Left kidney (tissue), 2 donors: ENCODE results near the gene MICB. TPM values are rescaled to one million over a fixed set of nuclear protein-coding genes. Genes with fewer than 3 reads are reported as not detected.
A peak's percentile ranks its signal among the peaks of the same experiment; 100 is the strongest.
"Not testable (repeated sequence)": the region's sequence is repeated elsewhere in the genome, so short reads cannot be mapped to it uniquely, and the experiment has no call there.

Experiments used
- DNase-seq: peaks from one replicate; pipeline ENCODE4 v3.0.0-alpha.2; 2013
- polyA plus RNA-seq: library from polyadenylated mRNA; unstranded; fragments of 120-200 nt; gene quantifications from one replicate; pipeline ENCODE4 v1.2.1, GENCODE V29; 2013; ENCODE audit not compliant: insufficient read length

The MICB gene
- polyA plus RNA-seq, 1 donor = 2.1 TPM

DNA sequence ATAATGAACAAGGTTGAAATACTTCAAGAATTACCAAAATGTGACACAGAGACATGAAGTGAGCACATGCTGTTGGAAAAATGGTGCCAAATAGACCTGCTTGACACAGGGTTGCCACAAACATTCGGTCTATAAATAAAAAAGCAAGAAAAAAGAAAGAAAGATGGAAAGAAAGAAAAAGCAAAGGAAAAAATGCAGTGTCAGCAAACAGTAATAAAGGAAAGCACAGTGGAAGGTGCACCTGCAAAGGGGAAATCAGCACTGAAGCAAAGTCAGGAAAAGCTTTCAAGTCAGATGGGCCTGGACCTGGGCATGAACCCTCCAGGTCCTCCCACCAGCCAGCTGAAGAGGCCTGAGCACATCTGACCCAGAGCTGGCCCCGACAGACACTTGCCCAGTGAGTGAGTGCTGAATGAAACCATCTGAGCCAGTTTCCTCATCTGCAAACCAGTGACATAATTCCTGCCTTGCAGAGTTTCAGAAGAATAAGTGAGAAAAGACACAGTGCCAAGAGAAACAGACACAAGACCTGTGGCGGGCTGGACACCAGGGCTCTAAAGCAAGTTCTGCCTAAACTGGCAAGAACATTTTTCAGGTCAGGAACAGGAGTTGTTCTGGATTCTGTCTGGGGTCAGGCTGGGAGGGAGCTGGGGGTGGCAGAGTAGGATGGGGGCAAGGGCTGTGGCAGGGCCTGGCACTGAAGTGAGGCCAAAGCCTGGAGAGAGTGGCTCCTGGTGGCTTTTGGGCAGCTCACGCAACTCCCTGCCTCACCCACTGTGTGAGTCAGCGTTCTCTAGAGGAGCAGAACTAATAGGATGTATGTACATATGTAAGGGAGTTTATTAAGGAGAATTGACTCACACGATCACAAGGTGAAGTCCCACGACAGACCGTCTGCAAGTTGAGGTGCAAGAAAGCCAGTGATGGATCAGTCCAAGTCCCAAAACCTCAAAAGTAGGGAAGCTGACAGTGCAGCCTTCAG is 23.9 kb upstream of the MICB start:
- DNase-seq = no peak

DNA sequence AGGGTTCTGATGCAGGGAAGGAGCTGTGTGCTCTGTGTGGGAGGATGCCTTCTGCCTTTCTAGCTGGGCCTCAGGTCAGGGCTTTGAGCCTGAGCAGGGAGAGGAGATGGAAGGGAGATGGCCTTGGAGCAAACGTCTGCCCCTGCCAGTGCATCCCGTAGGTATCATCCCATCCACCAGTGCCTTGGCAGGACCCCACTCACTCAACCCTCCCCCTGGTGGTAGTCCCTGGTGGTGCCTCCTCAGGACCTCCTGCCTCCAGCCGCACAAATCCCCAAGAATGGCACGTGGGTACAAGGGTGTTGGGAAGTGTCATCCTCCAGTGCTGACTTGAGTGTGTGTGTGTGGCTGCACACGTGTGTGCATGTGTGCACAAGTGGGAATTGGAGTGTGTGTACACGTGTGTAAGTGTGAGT is 23.1 kb upstream of the MICB start:
- no peak for DNase-seq

DNA sequence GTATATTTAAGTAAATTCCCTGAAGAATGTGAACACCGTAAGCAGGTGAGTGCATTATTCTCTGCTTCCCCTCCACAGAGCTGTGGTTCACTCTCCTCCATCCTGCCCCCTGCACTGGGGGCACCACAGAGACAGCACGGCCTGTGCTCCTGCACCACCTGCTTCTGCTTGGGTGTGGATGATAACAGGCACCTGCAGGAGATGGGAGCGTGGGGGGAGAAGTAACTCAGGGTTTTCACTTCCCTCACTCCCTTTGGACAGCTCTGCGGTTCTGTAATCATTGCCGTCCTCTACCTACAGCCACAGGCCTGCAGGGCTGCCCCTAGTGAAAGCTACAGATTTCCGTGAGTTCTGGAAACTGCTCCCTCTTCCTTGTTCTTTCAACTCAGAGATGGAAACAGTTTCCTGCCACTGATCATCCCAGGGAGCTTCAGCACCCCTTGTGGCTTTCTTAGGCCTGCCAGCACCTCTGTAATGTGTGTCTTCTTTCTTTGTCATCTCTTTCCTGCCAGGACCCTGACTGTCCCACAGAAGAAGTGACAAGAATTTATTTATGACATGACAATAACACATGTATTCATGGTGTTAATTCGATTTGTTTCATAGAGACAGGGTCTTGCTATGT is 21.3 kb upstream of the MICB start:
- DNase-seq = no peak

DNA sequence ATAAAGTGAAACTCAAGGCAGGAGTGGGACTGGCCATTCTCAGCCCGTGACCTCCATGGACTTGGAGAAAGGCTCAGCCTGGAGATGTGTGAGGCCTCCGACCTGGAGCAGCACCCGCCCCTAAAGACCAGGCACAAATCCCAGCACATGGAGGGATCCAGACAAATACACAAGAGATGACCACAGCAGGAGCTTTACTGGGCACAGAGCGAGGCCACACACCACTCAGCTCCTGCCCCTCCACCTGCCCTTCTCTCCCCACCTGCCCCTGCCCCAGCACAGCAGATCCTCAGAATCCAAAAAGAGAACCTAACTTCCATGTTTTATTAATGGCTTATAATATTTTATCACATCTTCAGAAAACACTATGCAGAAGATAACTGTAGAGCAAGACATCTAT is 20.4 kb upstream of the MICB start:
- no peak for DNase-seq

DNA sequence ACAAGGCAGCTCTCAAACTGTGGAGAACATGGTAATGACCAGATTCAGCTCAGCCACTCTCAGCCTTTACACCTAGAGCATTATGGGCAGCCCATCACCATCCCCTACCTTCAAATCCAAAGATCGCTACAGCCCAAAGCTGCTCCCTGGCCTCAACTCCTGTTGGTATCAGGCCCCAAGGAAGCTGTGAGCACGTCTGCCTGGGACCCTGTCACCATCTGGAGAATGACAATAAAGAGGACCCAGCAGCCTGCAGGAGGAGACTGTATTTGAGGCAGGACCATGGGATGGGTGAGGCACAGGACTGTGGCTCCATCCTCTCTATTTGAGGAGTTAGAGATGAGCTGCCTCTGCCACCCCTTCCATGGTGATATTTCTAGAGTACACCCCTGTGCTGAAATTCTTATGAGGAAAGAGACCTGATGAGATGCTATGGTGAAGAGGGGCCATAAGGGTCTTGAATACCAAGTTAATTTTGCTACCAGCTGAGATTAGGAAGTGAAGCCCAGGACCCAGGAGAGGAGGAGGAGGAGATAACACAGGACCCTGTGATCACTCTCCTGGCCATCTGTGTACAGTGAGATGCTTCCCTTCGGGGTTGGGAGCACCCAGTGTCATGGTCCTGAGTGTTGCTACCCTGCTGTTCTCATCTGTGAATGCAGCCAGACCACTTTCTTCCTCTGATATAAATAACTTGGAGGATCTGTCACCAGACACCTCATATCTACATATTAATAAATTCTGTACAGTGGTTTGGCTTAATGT is 19.6 kb upstream of the MICB start:
- no peak for DNase-seq

DNA sequence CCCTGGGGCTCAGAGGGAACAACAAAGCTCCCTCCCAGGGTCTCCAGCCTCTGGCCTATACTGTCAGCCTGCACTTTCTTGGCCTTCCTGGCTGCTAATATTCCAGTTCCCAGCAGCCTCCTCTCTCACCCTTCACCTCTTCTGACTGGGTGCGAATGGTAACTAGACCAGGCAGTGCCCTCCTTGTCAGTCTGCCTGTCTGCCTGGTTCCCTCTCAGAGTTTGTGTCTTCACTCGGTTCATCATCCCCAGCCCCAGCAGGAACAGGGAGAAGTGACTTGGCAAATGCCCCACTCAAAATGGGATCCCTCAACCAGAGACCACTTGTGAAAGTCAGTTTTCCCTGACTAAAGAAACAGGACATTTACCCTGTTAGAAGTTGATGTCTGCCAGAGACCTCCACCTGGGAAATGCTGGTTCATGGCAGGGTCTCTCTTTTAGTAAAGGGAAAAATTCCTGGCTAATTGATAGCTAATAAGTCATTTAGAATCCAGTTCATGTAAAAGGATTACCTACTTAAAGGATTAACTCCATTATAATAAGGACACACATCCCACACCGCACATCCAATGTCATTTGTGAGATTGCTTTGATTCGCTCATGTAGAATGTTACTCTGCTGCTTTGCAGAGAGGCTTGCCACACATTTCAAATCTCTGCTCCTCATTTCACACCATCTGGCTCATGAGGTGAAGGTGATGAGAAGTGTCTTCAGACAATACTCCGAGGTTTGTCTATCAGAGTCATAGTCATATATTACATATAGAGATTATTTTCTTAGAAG is 18.6 kb upstream of the MICB start:
- no peak for DNase-seq

DNA sequence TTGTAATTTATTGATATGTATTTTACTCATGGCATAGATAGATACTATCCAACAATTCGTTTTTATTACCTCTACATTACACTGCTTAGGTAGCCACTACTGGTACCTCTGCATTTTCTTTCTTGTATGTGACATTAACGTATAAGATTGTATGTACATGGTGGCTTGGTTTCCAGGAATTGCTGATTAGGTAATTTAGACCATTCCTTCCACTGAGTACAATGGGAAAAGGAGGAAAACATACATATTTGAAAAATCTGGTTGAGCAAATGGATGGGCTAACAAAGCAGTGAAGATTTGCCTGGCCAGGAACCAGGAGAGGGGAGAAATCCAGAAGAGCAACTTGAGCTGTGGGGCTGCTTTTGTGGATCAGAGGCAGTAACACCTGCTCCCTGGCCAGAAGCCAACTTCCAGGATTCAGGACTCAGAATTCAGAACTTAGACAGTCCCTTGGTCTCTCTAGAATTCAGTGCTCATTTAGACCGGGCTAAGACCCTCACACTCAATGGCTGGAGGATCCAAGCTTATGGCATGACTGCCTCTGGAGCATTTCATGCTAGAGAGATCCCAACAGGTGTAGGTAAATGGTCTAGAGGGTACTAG is 17.9 kb upstream of the MICB start:
- DNase-seq = no peak

DNA sequence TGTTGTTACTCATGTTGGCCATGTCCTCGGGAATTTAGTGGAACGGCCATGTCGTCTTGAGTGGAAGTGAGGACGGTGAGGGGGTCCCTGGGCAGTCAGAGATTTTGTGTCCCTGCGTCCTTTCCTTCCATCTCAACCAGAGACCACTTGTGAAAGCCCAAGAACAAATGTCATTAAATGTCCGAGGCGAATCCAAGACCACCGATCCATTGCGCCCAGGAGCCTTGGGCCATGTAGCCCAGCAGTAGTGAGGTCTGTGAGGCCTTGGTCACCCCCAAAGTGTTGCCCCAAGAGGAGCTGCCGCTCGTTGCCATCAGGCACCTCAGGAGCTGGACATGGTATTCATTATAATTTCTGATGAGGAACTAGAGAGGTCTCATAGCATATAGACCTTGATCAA is 17.4 kb upstream of the MICB start:
- DNase-seq = no peak

DNA sequence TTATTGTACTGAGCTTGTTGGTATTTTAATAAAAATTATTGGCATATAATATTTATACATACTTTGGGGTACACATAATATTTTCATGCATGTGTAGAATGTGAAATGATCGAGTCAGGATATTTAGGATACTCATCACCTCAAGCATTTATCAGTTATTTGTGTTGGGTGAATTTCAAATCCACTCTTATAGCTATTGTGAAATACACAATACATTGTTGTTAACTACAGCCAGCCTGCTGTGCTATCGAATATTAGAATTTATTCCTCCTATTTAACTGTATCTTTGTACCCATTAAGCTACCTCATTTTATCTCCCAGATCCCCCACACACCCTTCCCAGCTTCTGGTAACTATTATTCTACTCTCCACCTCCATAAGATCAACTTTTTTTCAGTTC is 14.6 kb upstream of the MICB start:
- DNase-seq = no peak

DNA sequence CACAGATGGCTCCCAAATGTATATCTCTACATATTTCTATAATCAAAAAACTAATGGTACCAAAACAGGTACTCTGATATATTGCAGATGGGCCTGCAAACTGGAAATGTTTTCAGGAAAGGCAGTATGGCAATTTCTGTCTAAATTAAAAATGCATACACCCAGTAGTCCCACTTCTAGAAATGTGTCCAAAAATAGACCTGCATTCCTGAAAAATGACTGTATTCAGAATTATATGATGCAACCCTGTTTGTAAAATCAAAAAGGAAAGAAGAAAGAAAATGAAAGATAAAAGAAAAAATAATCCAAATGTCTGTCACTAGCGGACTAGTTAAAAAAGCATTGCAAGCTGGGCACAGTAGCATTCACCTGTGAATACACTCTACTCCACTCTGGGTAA is 12.9 kb upstream of the MICB start:
- no peak for DNase-seq

DNA sequence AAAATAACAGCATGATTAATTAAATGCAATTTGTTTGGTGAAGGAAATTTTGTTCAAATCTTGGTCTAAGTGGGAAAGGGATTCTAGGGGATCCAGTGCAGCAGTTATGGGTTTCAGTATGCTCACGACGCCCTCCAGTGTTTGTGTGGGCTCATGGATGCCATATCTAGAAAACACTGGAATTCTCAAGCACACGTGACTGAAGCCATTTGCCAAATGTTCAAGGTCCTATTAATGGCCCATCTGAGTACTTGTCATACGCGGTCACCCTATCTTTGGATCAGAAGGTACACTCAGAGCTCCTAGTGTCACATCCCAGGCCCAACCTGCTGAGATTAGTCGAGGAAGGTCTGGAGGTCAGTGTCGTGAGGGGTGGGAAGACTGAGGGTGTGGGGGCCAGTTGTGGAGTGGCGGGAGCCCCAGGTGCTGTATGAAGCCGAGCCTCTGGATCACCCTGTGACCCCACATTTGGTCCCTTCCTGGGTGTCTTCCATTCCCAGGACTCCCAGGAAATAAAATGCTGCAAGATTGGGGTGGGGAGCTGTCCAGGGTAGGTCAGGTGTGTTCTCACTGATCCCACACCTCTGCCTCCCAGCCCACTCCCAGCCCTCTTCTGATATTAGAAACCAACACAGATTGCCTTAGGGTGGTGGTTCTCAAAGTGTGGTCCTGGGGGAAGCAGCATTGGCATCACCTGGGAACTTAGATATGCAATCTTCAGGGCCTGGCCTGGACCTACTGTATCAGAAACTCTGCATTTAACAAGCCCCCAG is 11.7 kb upstream of the MICB start:
- not testable (repeated sequence) for DNase-seq

DNA sequence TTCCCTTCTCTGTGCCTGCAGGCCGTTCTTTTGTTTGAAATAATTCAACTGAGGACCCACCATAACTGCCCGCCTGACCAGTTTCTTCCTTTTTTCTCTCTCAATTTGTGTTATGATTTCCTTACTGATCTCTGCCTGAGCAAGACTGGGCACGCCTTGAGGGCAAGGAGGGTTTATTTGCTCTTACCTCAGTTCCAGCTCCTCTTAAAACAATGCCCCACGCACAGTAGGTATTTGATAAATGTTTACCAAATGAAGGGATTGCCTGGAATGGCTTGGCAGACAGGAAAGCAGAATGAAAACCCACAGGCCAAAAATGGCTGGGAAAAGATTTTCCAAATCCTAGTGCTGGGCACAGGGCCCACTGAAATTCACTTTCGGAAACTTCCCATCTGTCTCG is 10.3 kb upstream of the MICB start:
- not testable (repeated sequence) for DNase-seq

DNA sequence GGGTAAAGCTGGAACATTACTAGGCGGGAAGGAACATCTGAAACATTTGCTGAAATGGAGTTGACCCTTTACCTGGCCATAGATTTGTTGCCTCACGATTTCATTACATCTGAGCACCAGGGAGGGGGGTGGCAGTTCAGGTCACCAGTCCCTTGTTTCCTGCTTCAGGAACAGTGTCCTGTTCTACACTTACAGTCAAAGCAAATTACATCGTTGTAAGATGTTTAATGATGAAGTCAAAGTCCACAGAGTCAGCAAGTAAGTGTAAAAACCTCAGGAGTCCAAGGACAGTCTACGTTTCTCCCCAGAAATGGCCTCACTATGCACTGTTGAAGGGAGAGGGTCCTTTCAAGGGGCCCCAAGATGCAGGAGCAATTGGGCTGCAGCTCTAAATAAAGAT is 8.9 kb upstream of the MICB start:
- DNase-seq = no peak

DNA sequence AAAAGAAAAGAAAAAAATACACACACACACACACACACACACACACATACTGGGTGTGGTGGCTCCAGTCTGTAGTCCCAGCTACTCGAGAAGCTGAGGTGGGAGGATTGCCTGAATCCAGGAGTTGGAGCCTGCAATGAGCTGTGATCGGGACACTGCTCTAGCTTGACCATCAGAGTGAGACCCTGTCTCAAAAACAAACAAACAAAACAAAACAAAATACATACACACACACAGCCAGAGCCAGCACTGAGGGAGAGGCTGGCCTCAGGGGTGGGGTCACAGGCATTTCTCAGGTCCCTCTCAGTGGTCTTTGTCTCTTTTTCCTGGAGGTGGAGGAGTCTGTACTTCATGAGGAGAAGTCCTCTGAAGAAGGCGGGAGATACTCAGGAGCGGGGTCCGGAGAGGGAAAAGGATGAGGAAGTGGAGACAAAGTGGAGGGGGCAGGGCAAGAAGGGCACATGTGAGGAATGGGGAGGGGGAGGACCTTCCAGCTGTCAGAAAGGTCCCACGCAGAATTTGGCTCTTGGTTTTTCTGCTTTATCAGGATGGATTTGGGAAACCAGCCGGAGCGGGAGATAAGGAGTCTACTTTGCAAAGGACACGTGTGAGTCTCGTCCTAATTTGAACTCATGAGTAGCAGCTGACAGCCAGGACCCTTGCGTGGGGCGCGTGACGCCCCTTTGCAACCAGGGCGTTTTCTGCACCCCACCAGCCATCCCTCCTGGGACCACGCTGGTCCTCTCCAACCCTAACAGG is 7.7 kb upstream of the MICB start:
- no peak for DNase-seq

DNA sequence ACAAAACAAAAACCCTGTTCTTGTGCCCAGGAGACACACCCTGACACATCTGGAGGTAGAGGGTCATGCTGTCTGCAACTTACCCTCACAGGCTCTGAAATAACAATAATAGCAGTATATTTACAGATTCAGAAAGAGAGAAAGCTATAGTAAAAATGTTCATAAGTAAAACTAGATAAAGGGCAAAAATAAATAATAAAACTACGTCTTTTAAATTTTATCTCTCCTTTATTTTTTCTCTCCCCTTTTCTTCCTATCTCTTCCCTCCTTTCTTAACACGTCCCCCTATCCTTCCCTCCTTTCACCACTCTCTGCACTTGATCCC is 4.4 kb upstream of the MICB start:
- DNase-seq = not testable (repeated sequence)

DNA sequence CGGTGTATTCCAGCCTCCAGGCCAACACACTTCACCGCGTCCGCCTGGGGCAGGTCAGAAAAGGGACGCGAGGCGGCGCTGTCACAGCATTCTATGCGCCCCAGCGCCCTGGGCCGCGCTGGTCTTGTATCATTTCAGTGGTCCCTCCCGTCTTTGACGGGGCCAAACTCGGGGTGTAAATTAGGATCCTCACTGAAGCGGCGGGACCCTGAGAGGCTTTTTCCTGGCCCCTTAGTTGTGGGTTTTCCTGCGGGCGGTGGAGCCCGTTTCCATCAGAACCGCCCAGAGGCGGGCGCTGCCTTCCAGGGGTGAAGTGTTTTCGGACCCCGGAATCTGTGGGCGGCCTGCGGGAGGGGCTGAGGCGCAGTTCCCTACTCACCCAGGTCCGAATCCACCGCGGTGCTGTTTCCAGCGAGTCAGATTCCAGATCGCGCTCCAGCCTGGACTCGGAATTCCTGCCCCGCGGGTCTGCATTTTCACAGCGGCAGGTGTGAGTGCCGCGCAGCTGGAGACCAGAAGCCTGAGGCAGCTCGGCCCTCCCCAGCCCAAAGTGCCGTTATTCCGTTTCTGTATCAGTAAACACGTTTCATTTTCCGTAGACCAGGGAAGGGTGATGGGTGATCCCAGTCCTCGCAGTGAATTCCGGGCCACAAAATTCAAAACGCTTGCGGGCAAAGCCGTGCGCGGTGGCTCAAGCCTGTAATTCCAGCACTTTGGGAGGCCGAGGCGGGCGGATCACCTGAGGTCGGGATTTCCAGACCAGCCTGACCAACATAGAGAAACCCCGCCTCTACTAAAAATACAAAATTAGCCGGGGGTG is 3.9 kb upstream of the MICB start:
- DNase-seq = peak; percentile 73

DNA sequence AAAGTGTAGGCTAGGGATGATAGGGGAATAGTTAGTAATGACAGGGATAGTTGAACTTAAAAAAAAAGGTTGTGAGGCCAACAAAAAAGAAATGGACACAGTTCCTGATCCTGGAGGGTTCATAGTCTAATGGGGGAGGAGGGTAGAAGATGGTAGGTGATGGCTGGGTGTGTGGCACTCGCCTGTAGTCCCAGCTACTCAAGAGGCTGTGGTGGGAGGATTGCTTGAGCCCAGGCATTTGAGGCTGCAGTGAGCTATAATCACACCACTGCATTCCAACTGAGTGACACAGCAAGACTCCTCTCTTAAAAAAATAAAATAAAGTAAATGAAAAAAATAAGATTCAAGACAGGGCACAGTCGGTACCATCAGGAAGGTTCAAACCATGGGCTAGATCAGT is 2.4 kb upstream of the MICB start:
- no peak for DNase-seq

DNA sequence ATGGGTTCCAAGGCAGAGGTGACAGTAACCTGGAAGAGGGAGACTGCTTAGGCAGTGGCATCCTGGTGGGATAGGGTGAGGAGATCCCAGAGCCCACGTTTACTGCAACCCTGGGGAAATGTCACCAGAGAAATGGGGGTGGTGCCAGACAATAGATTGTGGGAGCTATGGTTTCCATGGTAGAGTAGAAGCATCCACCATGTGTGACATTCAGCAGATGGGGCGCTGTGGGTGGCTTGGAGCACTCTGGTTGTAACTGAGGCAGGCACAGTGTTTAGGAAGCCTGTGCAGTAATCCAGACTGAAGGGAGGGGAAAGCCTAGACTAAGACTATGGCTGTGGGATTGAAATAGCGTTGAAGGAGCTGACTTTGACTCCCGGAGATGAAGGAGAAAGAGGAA is 1.1 kb upstream of the MICB start:
- not testable (repeated sequence) for DNase-seq

DNA sequence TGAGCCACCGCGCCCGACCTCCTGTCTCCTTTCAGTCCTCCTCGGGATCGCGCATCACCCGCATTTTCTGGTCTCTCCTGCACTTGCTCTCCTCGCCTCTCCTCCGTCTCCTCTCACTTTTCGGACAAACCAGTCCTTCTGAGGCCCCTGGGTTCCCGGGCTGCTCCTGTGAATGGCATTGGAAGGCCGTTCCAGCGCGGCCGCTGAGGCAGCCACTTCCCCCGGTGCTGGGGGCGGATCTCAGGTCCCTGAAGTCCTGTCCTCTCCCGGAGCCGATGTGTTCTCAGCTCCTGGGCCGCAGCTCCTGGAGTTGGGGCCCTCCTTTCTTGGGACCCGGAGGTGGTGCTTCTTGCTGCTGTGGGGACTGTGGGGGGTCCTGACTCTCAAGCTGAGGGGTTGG is 803 bp downstream of the MICB start:
- no peak for DNase-seq
